Panc1 (cell line): ENCODE results near the gene RPL3. TPM values are rescaled to one million over a fixed set of nuclear protein-coding genes. Genes with fewer than 3 reads are reported as not detected.

Experiments
- ATAC-seq: fragments of 200-7000 bp; cut with Tn5 transposase; 2 replicates; pipeline ENCODE4 v1.9.1; 2020; ENCODE audit warnings: mild to moderate bottlenecking, moderate library complexity
- BruUV-seq: library from RNA; stranded (reverse); fragments of 400-500 nt; replicated peaks from 2 replicates; lab custom pipeline; 2021; lab: Mats Ljungman, UMichigan
- CTCF ChIA-PET: fragments of 300-600 bp; sonication (Branson Sonifier 250); formaldehyde crosslinking; loops from one replicate; lab custom pipeline; 2022; ENCODE audit warnings: antibody characterized with exemption; lab: Charles Lee
- POLR2A ChIA-PET: fragments of 300-600 bp; sonication (Branson Sonifier 250); formaldehyde crosslinking; loops from one replicate; lab custom pipeline; 2022; ENCODE audit warnings: antibody characterized with exemption; lab: Charles Lee
- DNase-seq: peaks from one replicate; pipeline ENCODE4 v3.0.0-alpha.2; 2010; ENCODE audit warnings: low read depth, low spot score
- H3K27ac ChIP-seq: 2 replicates; pipeline ENCODE4 v1.5.1; 2011; ENCODE audit warnings: mild to moderate bottlenecking, low read length, inconsistent platforms
- H3K27me3 ChIP-seq: fragments of 200-500 bp; sonication (Bioruptor generic); 2 replicates; pipeline ENCODE4 v1.6.0; 2014; ENCODE audit warnings: low read length, inconsistent platforms; ENCODE audit not compliant: control insufficient read depth, insufficient read depth
- H3K36me3 ChIP-seq: fragments of 200-500 bp; sonication (Bioruptor generic); 2 replicates; pipeline ENCODE4 v1.5.1; 2014; ENCODE audit warnings: inconsistent platforms, mild to moderate bottlenecking, low read length, moderate library complexity; ENCODE audit not compliant: control insufficient read depth, insufficient read depth
- H3K4me1 ChIP-seq: 2 replicates; pipeline ENCODE4 v1.5.1; 2011; ENCODE audit warnings: inconsistent platforms, mild to moderate bottlenecking, low read length, moderate library complexity; ENCODE audit not compliant: control insufficient read depth, insufficient read depth
- H3K4me3 ChIP-seq, 2 experiments: 2 replicates each; pipeline ENCODE4 v1.5.1; 2011 to 2012; ENCODE audit warnings: low read depth in 2 of 2, low read length in 2 of 2, mild to moderate bottlenecking in 2 of 2, inconsistent platforms in 1 of 2, moderate library complexity in 1 of 2
- H3K9me3 ChIP-seq: fragments of 200-500 bp; sonication (Bioruptor generic); 2 replicates; pipeline ENCODE4 v1.5.1; 2014; ENCODE audit warnings: low read depth, mild to moderate bottlenecking, inconsistent platforms, low read length, moderate library complexity; ENCODE audit not compliant: control insufficient read depth, insufficient read depth
- CTCF ChIP-seq: fragments of 450-650 bp; IDR thresholded peaks from 2 replicates; pipeline ENCODE4 v1.5.1; 2017; ENCODE audit warnings: mild to moderate bottlenecking
- POLR2AphosphoS5 ChIP-seq: IDR thresholded peaks from 2 replicates; pipeline ENCODE4 v1.6.1; 2012; ENCODE audit warnings: mild to moderate bottlenecking, low read depth, low read length, moderate library complexity
- REST ChIP-seq, 2 experiments: IDR thresholded peaks; 2 replicates each; pipeline ENCODE4 v1.6.1; 2011 to 2012; ENCODE audit warnings: low read depth in 2 of 2, control low read depth in 1 of 2, low read length in 1 of 2, mild to moderate bottlenecking in 1 of 2, moderate library complexity in 1 of 2; ENCODE audit not compliant: insufficient read depth in 1 of 2
- SIN3A ChIP-seq: IDR thresholded peaks from 2 replicates; pipeline ENCODE4 v1.6.1; 2012; ENCODE audit warnings: low read depth, mild to moderate bottlenecking, low read length, moderate library complexity, borderline replicate concordance; ENCODE audit not compliant: insufficient read depth
- TCF7L2 ChIP-seq: IDR thresholded peaks from 2 replicates; pipeline ENCODE4 v1.6.1; 2011; ENCODE audit warnings: mild to moderate bottlenecking, low read depth, low read length, inconsistent platforms
- in situ Hi-C: cut with HindIII; loops from 2 replicates; pipeline ENCODE4 v1.10.0; 2016; ENCODE audit warnings: low sequenced_read_pairs, low pct_unique_long_range_greater_than_20kb
- intact Hi-C: fragments of 100-400 bp; cut with micrococcal nuclease; formaldehyde crosslinking; loops from one replicate; pipeline ENCODE4 v1.10.0; 2022; ENCODE audit not compliant: unreplicated experiment
- total RNA-seq: library from RNA; stranded (reverse); gene quantifications from one replicate; pipeline ENCODE4 v1.2.1, GENCODE V29; 2021; ENCODE audit not compliant: unreplicated experiment

The RPL3 gene
- total RNA-seq, 1 experiment from 2014 or later: 885 TPM

- H3K4me1 ChIP-seq: peaks cover 31% of the 10 kb centered on the region
- POLR2A ChIA-PET: no interaction called here
- no peak overlapping the region for H3K27ac ChIP-seq
- H3K36me3 ChIP-seq: no peaks in the 10 kb centered on the region
- ATAC-seq (no peak), DNase-seq (no peak)
- no peaks in the 10 kb centered on the region for H3K9me3 ChIP-seq
- no peaks in the 10 kb centered on the region for H3K27me3 ChIP-seq
- BruUV-seq: no TSS peak
- intact Hi-C loops (no loop called here), in situ Hi-C loops (no loop called here)
- no peak overlapping the region for H3K4me3 ChIP-seq
- CTCF ChIA-PET: no interaction called here
- no peak for TF ChIP-seq REST (IDR thresholded peaks at IDR 0.05; ENCODE audit: insufficient read depth in 1 of 2, low read depth in 2 of 2, low read length in 1 of 2)
- no peak for TF ChIP-seq POLR2AphosphoS5
Observed at GRCh38 chr22:39280250-39280649, 39.2 kb downstream of the RPL3 start.

GRCh38 chr22:39279170-39279850 lies 40.1 kb downstream of the RPL3 start:
- ChIA-PET POLR2A (interaction anchor here (0.6 kb wide), 1 partner anchor 72 kb away, joined by 9 read pairs; no protein-coding TSS in a partner anchor), CTCF (interaction anchor here (0.7 kb wide), 1 partner anchor 50 kb away, joined by 7 read pairs; no protein-coding TSS in a partner anchor)
- intact Hi-C loops: no loop called here
- in situ Hi-C loops: no loop called here
- no TSS peak for BruUV-seq
- peaks cover 27% of the 10 kb centered on the region for H3K4me1 ChIP-seq
- no peaks in the 10 kb centered on the region for H3K9me3 ChIP-seq
- DNase-seq (no peak), ATAC-seq (no peak)
- TF ChIP-seq REST (IDR thresholded peaks at IDR 0.05; ENCODE audit: insufficient read depth in 1 of 2, low read depth in 2 of 2, low read length in 1 of 2) (no peak), CTCF (no peak), TCF7L2 (no peak), SIN3A (no peak), POLR2AphosphoS5 (no peak)
- peak overlapping the region; percentile 12; the same call in 1 of the 2 replicates for H3K27ac ChIP-seq
- no peaks in the 10 kb centered on the region for H3K36me3 ChIP-seq
- no peak overlapping the region for H3K4me3 ChIP-seq
- no peaks in the 10 kb centered on the region for H3K27me3 ChIP-seq
